A549 treated with DMSO at 1 μM for 4 hours (cell line): ENCODE results near the gene CAMK1. TPM values are rescaled to one million over a fixed set of nuclear protein-coding genes. Genes with fewer than 3 reads are reported as not detected.

ENCODE experiments used
- total RNA-seq: library from RNA; stranded (reverse); fragments of 200-300 nt; extraction: Qiagen RNA extraction; gene quantifications from 5 replicates; pipeline ENCODE4 v1.2.3, GENCODE V29; 2022; ENCODE audit warnings: low read depth

The CAMK1 gene
- 13.0 to 18.9 TPM (median 16.3 TPM) in 5 replicates for total RNA-seq

DNA sequence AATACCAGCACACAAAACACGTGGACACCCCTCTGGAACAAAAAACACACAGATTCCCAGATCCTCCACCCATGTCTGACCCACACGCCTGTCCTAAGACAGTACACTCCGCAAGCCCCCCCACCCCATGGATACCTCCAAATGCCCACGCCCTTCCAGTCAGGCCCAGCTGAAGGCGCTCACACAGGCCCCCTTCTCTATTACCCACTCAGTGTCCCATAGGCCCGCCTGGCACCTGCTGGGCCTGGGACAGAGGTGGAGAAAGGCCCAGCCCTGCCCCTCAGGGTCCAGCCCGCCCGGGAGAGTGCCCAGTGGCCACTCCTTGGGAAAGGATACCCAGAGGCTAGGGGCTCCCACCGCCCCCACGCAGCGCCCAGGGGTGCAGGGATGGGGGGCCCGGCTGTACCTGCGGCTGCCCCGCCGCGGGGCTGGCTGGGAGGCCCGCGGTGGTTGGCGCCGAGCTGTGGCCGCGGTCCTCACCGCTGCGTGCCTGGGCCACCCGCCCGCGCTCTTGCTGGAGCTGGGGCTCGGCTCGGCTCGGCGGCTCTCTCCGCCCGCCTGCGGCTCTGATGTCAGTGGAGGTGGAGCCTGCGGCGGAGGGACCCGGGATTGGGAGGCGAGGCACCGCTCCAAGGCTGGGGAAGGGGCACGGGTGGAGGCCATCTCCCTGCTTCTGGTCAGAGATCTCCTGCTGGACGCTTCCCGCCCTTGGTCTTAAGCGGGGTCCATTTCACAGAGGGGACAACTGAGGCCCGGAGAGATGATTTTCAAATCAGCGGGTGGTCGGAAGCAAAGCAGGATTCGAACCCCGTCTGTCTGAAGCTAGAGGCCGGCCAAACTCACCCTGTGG, at the start of gene CAMK1:
TSS of gene CAMK1 (minus strand) at position 522 of the 850 bp plus-strand sequence. CDS start 2,198 bp downstream, outside the sequence.

DNA sequence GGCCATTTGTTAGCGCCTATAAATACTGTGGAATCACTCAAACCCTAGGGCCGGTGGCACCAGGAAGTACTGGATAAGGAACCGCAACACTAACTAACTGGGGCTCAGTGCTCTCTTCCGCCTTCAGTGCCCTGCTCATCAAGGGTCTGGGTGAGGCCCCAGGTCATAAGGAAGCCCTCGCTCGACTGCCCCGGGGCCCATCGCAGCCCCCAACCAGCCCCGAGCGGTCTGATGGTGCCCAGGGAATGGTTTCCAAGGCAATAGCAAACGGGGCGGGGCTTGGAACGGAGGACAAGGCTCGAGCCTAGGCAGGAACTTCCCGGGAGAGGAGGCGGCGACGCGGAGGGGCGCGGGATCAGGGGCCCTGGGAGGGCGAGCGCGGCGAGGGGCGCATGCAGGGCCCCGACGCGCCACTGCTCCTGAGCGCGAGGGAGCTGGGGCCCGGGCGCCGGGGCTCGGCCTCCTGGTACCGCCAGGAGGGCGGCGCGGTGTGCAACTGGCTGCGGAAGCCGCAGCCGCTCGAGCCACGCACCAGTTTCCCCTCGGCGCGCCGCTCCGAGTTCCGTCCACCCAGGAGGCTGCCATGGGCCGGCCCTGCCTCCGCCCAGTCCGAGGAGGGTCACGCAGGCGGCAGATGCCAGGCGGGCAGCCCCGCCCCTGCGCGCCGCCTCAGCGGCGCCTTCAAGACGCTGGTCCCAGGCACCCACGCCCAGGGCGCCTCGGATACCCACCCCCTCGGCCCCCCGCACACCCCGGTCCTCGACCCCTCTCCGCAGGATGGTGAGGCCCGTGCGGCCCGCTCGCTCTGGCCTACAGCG, 40.1 kb upstream of the CAMK1 start, which contains the start of gene TTLL3:
TSS of gene TTLL3 (plus strand) at position 648 of the 818 bp plus-strand sequence. CDS start 400 bp downstream, outside the sequence.

DNA sequence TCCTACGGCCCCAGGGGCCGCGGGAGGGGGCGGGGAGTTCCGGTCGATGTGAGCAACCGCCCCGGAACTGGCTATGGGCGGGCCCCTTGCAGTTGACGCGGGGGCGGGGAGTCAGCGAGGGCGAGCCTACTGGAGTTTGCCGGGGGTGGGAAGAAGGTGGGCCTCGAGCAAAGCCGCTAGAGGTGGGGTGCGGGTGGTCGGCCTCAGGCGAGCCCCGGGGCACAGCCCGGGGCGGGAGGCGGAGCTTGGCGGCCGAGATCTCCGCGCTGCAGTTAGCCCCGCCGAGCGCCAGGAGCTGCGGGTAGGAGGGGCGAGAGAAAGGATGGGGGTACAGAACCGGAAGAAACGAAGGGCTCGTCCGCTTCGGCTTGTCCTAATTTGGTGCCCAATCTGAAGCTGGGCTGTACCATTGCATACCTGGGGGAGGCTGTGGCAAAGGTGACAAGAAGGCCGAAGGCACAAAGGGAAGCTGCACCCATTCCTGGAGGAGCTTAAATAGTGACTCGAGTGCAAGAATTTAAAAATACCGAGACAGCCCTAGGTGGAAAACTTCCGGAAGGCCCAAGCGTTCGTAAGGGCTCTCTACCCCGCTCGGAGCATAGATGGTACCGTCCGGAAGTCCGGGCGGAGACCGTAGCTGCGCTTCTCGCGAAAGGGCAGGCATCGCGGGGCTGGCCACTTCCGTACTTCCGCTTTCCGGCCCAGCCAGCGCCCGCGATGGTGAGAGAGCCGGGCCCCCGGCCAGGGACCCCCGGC, 22.8 kb upstream of the CAMK1 start, which contains the start of the genes ARPC4 and TADA3:
TSS of gene ARPC4 (plus strand) at position 678 of the 756 bp plus-strand sequence. CDS start at position 718, 40 bp downstream.
TSS of gene TADA3 (minus strand) at position 69 of the 756 bp plus-strand sequence. CDS start 1,007 bp downstream, outside the sequence.

DNA sequence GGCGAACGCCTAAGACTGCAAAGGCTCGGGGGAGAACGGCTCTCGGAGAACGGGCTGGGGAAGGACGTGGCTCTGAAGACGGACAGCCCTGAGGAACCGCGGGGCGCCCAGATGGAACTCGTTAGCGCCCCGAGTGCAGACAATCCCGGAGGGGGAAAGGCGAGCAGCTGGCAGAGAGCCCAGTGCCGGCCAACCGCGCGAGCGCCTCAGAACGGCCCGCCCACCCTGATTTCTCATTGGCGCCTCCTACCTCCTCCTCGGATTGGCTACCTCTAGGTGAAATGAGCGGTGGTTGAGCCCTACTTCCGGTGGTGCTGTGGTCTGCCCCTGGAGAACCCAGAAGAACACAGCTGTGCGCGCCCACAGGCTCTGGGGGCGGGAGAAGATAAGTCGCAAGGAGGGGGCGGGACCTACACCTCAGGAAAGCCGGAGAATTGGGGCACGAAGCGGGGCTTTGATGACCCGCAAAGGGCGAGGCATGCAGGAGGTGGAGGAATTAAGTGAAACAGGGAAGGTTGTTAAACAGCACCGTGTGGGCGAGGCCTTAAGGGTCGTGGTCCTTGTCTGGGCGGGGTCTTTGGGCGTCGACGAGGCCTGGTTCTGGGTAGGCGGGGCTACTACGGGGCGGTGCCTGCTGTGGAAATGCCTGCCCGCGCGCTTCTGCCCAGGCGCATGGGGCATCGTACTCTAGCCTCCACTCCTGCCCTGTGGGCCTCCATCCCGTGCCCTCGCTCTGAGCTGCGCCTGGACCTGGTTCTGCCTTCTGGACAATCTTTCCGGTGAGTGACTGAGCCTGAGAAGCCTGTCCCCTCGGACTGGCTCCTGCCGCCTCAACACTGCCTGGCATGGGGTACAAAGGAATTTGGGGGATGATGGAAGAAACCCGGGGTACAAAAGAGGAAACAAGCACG, 19.8 kb downstream of the CAMK1 start, which contains the start of gene OGG1:
TSS of gene OGG1 (plus strand) at position 308 of the 911 bp plus-strand sequence. CDS start at position 643, 335 bp downstream.

DNA sequence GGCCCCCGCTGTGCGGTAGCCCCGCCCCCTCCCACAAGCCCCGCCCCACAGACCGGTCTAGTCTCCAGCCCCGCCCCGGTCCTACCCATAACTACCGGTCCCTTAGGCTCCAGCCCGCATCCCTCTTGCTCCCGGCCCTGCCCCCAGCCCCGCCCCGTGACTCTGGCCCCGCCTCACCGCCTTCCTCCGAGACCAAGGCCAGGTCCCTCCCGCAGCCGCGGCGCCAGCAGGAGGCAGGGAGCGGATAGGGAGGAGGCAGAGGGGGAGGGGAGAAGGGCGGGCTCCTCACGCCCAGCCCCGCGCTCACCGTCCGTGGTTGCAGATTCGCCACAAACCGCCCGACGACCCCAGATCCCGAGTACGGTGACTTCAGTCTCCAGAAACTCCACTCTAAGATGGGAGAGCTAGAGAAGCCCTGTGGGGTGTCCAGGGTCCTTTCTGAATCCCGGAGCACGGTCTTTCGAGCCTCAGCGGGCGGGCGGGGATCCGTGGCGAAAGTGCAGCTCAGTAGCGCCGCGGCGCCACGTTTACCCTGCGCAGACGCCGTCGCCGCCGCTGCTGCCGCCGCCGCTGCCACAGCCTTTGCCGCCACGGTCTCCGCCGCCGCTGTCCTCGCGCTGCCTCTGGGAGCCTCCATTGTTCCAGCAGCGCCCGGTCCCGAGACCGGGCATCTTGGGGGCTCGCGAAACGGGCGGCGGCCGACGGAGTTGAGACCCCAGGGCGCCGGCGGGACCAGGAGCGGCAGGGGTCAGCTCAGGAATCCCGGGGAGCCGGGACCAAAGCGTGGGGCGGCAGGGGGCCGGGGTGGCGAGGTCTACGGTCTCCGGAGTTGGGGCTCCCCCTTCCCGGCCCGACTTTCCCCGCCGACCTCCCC, 38.3 kb downstream of the CAMK1 start, which contains the start of gene BRPF1:
TSS of gene BRPF1 (plus strand) at position 530 of the 874 bp plus-strand sequence. CDS start 2,406 bp downstream, outside the sequence.

Other genes with a start within 250 kb of the CAMK1 start
- gene LHFPL4, start 216.1 kb downstream of the CAMK1 start, total RNA-seq, result 0.06 to 0.15 TPM (median 0.08 TPM) in 5 replicates
- 25.3 to 30.0 TPM (median 28.7 TPM) in 5 replicates for gene MTMR14, start 120.4 kb downstream of the CAMK1 start, total RNA-seq
- 0.08 to 0.33 TPM (median 0.15 TPM) in 4 of 5 replicates, not detected in the other for gene CPNE9, start 66.1 kb downstream of the CAMK1 start, total RNA-seq
- gene BRPF1, start 38.2 kb downstream of the CAMK1 start, total RNA-seq, result 17.5 to 20.7 TPM (median 19.1 TPM) in 5 replicates
- 15.3 to 17.3 TPM (median 16.3 TPM) in 5 replicates for gene OGG1, start 20.0 kb downstream of the CAMK1 start, total RNA-seq
- 55.6 to 60.5 TPM (median 58.6 TPM) in 5 replicates for gene TADA3, start 22.5 kb upstream of the CAMK1 start, total RNA-seq
- gene ARPC4, start 23.1 kb upstream of the CAMK1 start, total RNA-seq, result 148 to 226 TPM (median 154 TPM) in 5 replicates
- gene TTLL3, start 40.3 kb upstream of the CAMK1 start, total RNA-seq, result 6.3 to 8.5 TPM (median 7.1 TPM) in 5 replicates
- 32.9 to 46.8 TPM (median 41.2 TPM) in 5 replicates for gene RPUSD3, start 74.1 kb upstream of the CAMK1 start, total RNA-seq
- gene CIDEC, start 110.3 kb upstream of the CAMK1 start, total RNA-seq, result 1.8 to 2.8 TPM (median 2.1 TPM) in 5 replicates
- gene JAGN1, start 120.7 kb upstream of the CAMK1 start, total RNA-seq, result 52.1 to 69.3 TPM (median 64.3 TPM) in 5 replicates
- gene IL17RE, start 132.9 kb upstream of the CAMK1 start, total RNA-seq, result 0.76 to 1.1 TPM (median 0.95 TPM) in 5 replicates
- 13.6 to 15.7 TPM (median 15.2 TPM) in 5 replicates for gene IL17RC, start 147.2 kb upstream of the CAMK1 start, total RNA-seq
- gene CRELD1, start 163.9 kb upstream of the CAMK1 start, total RNA-seq, result 8.3 to 11.4 TPM (median 11.0 TPM) in 5 replicates
- 1.0 to 1.5 TPM (median 1.4 TPM) in 5 replicates for gene PRRT3, start 182.5 kb upstream of the CAMK1 start, total RNA-seq
- gene EMC3, start 216.9 kb upstream of the CAMK1 start, total RNA-seq, result 120 to 154 TPM (median 128 TPM) in 5 replicates